ENCODE data around the gene RLN3.
"Not testable (repeated sequence)": the region's sequence is repeated elsewhere in the genome, so short reads cannot be mapped to it uniquely, and the experiment has no call there.

Gene RLN3

GRCh38 chr19:14021474-14021873 is 6.5 kb upstream of the RLN3 start:
- no peak for DNase-seq
- Histone ChIP-seq H3K36me3 (replicated peaks) (no peaks in the 10 kb centered on the region), H3K4me3 (ENCODE audit: low read depth, low read length) (no peak overlapping the region), H3K27ac (no peak overlapping the region), H3K27me3 (replicated peaks) (no peaks in the 10 kb centered on the region)
- TF ChIP-seq CTCF (IDR thresholded peaks at IDR 0.05; ENCODE audit: low read depth, low read length, missing control alignments), result no peak
- in situ Hi-C loops (cut with HindIII; ENCODE audit: low pct_ligation_motif_present, low sequenced_read_pairs), result no loop called here

- Histone ChIP-seq H3K4me3 (ENCODE audit: low read depth, low read length) (no peak overlapping the region), H3K27me3 (replicated peaks) (no peaks in the 10 kb centered on the region), H3K36me3 (replicated peaks) (no peaks in the 10 kb centered on the region), H3K27ac (no peak overlapping the region)
- in situ Hi-C loops (cut with HindIII; ENCODE audit: low pct_ligation_motif_present, low sequenced_read_pairs), result no loop called here
- no peak for TF ChIP-seq CTCF (IDR thresholded peaks at IDR 0.05; ENCODE audit: low read depth, low read length, missing control alignments)
- no peak for DNase-seq
Observed at GRCh38 chr19:14022469-14022868, 5.5 kb upstream of the RLN3 start.

- TF ChIP-seq CTCF (IDR thresholded peaks at IDR 0.05; ENCODE audit: low read depth, low read length, missing control alignments), result peak; percentile 75
- Histone ChIP-seq H3K27ac (no peak overlapping the region), H3K36me3 (replicated peaks) (no peaks in the 10 kb centered on the region), H3K4me3 (ENCODE audit: low read depth, low read length) (no peak overlapping the region), H3K27me3 (replicated peaks) (no peaks in the 10 kb centered on the region)
- in situ Hi-C loops (cut with HindIII; ENCODE audit: low pct_ligation_motif_present, low sequenced_read_pairs), result no loop called here
- peak; percentile 39 for DNase-seq
Observed at GRCh38 chr19:14023404-14024235, 4.3 kb upstream of the RLN3 start.

- H3K27ac ChIP-seq; in situ Hi-C loops (cut with HindIII; ENCODE audit: low pct_ligation_motif_present, low sequenced_read_pairs); H3K36me3 ChIP-seq (replicated peaks); DNase-seq; H3K27me3 ChIP-seq (replicated peaks); H3K4me3 ChIP-seq (ENCODE audit: low read depth, low read length): not testable (repeated sequence)
Observed at GRCh38 chr19:14026652-14027192, 1.2 kb upstream of the RLN3 start.

GRCh38 chr19:14028901-14029300 is 953 bp downstream of the RLN3 start:
- no peak for DNase-seq
- in situ Hi-C loops (cut with HindIII; ENCODE audit: low pct_ligation_motif_present, low sequenced_read_pairs), result no loop called here
- Histone ChIP-seq H3K4me3 (ENCODE audit: low read depth, low read length) (no peak overlapping the region), H3K27me3 (replicated peaks) (no peaks in the 10 kb centered on the region), H3K27ac (no peak overlapping the region), H3K36me3 (replicated peaks) (no peaks in the 10 kb centered on the region)
- TF ChIP-seq CTCF (IDR thresholded peaks at IDR 0.05; ENCODE audit: low read depth, low read length, missing control alignments), result no peak

GRCh38 chr19:14030997-14031718 is 3.2 kb downstream of the RLN3 start:
- H3K27me3 ChIP-seq (replicated peaks), result no peaks in the 10 kb centered on the region
- in situ Hi-C loops (cut with HindIII; ENCODE audit: low pct_ligation_motif_present, low sequenced_read_pairs), result no loop called here
- H3K27ac ChIP-seq, result no peak overlapping the region
- DNase-seq, result no peak
- H3K4me3 ChIP-seq (ENCODE audit: low read depth, low read length), result peak overlapping the region; percentile 62
- H3K36me3 ChIP-seq (replicated peaks), result no peaks in the 10 kb centered on the region
- no peak for TF ChIP-seq CTCF (IDR thresholded peaks at IDR 0.05; ENCODE audit: low read depth, low read length, missing control alignments)
